ENCODE measurements around the gene XPO6.

- TF ChIP-seq POLR2A (IDR thresholded peaks at IDR 0.05): no peak
- TF ChIP-seq CTCF (IDR thresholded peaks at IDR 0.05): no peak
Measured at GRCh38 chr16:28200661-28201060, 11.1 kb downstream of the XPO6 start.

Data from testis (tissue), 2 donors.